Keratinocyte (primary cell): ENCODE measurements around the gene CNTNAP2.

ENCODE experiments used
- CTCF ChIP-seq, 3 experiments: IDR thresholded peaks in 1 of 3; conservative IDR thresholded peaks in 1 of 3; optimal IDR thresholded peaks in 1 of 3; 2 replicates in 2 of 3; 3 replicates in 1 of 3; pipeline versions ENCODE3 to v1.5.1; 2011; ENCODE audit warnings: low read length in 3 of 3, mild to moderate bottlenecking in 3 of 3, moderate library complexity in 2 of 3, control low read depth in 1 of 3, inconsistent platforms in 1 of 3; ENCODE audit not compliant: insufficient read depth in 2 of 3; ENCODE audit errors: extremely low read depth in 1 of 3
- EZH2 ChIP-seq: IDR thresholded peaks from one replicate; pipeline ENCODE4 v1.6.1; 2012; ENCODE audit warnings: inconsistent platforms, mild to moderate bottlenecking, low read length, moderate library complexity

DNA sequence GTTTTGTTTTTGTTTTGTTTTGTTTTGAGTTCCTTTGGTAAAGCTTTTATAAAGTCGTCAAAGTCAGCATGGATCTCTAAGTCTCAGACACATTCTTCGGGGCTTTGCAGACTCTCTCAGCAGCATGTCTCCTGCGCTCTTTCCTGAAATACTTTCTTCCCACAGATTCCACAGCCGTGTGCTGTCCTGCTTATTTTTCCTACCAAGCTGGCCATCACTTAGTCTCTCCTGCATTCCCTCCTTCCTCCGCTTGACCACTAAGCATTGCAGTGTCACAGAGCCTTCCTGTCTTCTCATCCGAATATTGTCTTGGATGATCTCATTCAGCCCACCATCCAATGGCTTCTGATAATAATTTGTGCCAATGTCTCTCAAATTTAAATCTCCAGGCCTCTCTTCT lies 2039.6 kb downstream of the CNTNAP2 start:
- no peak for TF ChIP-seq CTCF (optimal IDR thresholded peaks at IDR 0.05 in 1 of 3, IDR thresholded peaks at IDR 0.05 in 1 of 3, conservative IDR thresholded peaks at IDR 0.05 in 1 of 3; ENCODE audit: extremely low read depth in 1 of 3, insufficient read depth in 2 of 3, low read length in 3 of 3)
- no peak for TF ChIP-seq EZH2
